GM12892 (cell line): ENCODE results near the gene KISS1.

ENCODE experiments used
- DNase-seq: peaks from one replicate; pipeline ENCODE4 v3.0.0; 2011; ENCODE audit not compliant: insufficient read length
- FAIRE-seq: peaks from 2 replicates; lab custom pipeline; 2011; peaks lifted over from hg19 to GRCh38; lab: Jason Lieb, UNC
- POLR2A ChIP-seq: IDR thresholded peaks from 2 replicates; pipeline ENCODE4 v1.6.1; 2011; ENCODE audit warnings: low read depth, low read length, control low read depth
- POLR2AphosphoS5 ChIP-seq: IDR thresholded peaks from 2 replicates; pipeline ENCODE4 v1.6.1; 2011; ENCODE audit warnings: low read depth, low read length, control low read depth
- TAF1 ChIP-seq: IDR thresholded peaks from 2 replicates; pipeline ENCODE4 v1.6.1; 2011; ENCODE audit warnings: low read depth, mild to moderate bottlenecking, control low read depth, low read length, borderline replicate concordance

The KISS1 gene

GRCh38 chr1:204167730-204168129 lies 28.6 kb downstream of the KISS1 start:
- DNase-seq (no peak), FAIRE-seq (no peak)
- no peak for TF ChIP-seq POLR2AphosphoS5
- no peak for TF ChIP-seq TAF1
- no peak for TF ChIP-seq POLR2A

DNA sequence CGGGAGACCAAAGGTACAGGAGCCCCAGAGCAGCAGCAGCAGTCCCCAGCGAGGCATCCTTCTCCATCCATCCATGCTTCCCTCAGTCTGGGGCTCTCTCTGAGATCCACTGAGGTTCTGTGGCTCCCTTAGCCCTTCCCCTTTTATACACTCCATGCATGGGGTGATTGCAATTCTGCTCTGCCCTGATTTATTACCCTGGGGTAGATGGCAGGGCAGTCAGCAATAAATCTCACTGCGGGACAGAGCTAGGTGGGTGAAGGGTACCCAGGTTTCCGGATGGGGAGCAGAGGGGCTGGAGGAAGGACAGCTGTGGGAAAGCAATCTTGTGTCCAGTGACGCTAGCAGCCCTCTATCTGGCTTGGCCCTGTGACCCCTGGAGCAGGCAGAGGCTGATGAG lies 30.1 kb downstream of the KISS1 start, which contains the start of gene REN:
TSS of gene REN (minus strand) at position 119 of the 400 bp plus-strand sequence. CDS start at position 75, 44 bp downstream.
- no peak for DNase-seq
- TF ChIP-seq POLR2AphosphoS5, result no peak
- TF ChIP-seq POLR2A, result no peak
- no peak for TF ChIP-seq TAF1
- no peak for FAIRE-seq

DNA sequence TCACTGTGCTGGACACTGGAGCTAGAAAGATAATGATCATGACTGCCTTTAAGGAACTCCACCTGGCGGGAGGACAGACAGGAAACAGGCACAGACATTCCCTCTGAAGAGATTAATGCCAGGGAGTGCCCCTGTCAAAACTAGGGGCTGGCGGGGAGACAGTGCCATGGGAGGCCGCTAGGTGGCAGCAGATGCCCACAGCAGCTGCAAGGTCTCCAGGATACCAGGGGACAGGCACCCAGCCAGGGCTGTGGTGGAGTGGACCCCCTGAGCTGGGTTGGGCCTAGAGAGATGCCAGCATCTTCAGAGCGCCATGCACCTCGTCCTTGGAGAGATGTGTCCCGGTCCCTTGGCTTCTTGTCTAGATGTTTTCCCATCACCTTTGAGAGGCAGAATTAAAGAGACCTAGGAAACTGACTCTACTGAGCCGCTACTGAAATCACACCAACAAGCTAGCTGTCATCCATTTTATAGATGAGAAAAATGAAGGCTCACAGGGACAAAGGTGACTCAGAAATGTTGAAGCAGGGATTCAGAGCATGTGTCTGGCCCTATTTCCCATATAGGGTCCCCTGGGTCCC lies 33.7 kb downstream of the KISS1 start:
- FAIRE-seq, result peak; percentile 40
- no peak for TF ChIP-seq TAF1
- peak; percentile 68 for DNase-seq

- DNase-seq, result no peak
- TF ChIP-seq POLR2AphosphoS5 (no peak), POLR2A (no peak), TAF1 (no peak)
- FAIRE-seq, result no peak
These were observed 34.4 kb downstream of the KISS1 start for GRCh38 chr1:204161609-204162493.

GRCh38 chr1:204157962-204158361 lies 38.3 kb downstream of the KISS1 start:
- DNase-seq, result no peak
- no peak for FAIRE-seq

GRCh38 chr1:204155881-204156280 lies 40.4 kb downstream of the KISS1 start:
- DNase-seq, result no peak
- TF ChIP-seq POLR2AphosphoS5 (no peak), POLR2A (no peak), TAF1 (no peak)
- FAIRE-seq, result no peak

More at GRCh38 chr1:204157962-204158361, 38.3 kb downstream of the KISS1 start:
- no peak for TF ChIP-seq POLR2A
- TF ChIP-seq TAF1, result no peak
- TF ChIP-seq POLR2AphosphoS5, result no peak

DNA sequence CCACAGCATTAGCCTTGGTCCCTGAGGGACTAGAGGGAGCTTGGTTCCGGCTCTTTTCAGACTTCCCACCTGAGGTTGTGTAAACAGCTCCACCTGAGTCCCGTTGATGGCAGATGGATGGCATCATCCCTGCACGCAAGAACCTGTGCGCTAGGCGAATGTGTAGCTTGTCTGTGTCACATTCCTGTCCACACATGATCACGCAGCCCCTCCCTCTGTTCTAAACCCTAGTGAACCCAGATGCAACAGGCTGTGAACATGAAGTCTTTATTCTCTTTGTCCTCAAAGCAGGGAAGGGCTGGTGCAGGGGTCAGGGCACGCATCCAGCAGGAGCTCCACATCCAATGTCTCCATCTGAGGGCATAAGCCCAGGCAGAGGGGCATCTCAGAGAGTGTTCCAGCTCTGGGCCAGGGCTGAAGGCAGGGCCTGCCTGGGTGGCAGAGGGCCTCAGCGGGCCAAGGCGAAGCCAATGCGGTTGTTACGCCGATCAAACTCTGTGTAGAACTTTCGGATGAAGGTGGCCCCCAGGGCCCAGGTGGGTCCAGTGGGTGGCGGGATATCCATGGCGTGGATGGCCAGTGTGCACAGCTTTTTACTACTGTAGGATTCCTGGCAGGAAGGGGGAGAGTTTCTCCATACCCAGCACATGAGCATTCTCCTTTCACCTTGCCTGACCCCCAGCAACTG lies 41.6 kb downstream of the KISS1 start:
- TF ChIP-seq POLR2AphosphoS5 (no peak), POLR2A (no peak), TAF1 (no peak)
- DNase-seq (no peak), FAIRE-seq (no peak)

- TF ChIP-seq POLR2AphosphoS5, result no peak
- TF ChIP-seq TAF1, result no peak
- TF ChIP-seq POLR2A, result no peak
- FAIRE-seq (no peak), DNase-seq (no peak)
These were observed 42.6 kb downstream of the KISS1 start for GRCh38 chr1:204153667-204154066.

DNA sequence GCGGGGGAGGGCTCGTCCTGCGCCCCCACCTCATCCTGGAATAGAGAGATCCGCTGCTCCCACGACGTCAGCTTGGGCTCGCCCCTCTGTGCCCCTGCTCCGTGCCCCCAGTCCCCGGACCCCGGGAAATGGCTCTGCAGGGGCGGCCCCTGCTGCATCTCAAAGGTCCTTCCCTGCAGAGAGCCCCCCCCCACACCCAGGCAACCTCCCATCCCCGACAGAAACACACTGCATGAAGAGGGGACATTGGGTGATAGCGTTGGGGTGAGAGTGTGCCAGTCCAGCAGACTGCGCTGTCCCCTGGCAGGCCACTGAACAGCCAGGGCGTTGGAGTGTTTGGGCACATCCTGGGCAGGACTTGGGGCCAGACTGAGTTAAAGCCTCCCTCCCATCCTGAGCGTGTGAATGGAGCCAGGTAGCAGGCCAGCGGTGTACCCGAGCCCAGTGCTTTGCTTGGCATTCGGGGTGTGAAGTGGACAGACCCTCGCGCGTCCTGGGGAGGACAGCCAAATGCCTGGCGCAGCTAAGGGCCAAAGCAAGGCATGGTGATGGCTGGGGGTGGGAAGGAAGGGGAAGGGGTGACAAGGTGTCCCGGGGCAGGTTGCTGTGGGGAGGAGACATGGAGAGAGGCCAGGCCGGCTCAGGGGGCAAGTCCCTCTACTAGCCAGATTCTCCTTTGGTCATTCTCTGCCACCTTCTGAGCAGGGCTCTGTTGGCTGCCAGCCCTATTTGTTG lies 43.8 kb downstream of the KISS1 start:
- TF ChIP-seq POLR2AphosphoS5 (no peak), TAF1 (no peak), POLR2A (no peak)
- FAIRE-seq (no peak), DNase-seq (no peak)

- DNase-seq (peak; percentile 43), FAIRE-seq (no peak)
- TF ChIP-seq TAF1 (no peak), POLR2A (no peak), POLR2AphosphoS5 (no peak)
These were observed 44.6 kb downstream of the KISS1 start, which contains the start of gene ETNK2 for GRCh38 chr1:204151552-204152309. ETNK2 (minus strand) TSS chr1:204152044; CDS start chr1:204151852, 192 bp downstream.
